DND-41 (cell line): ENCODE measurements around the gene PARN.

ENCODE experiments used
- CTCF ChIP-seq: IDR thresholded peaks from 2 replicates; pipeline ENCODE4 v1.5.1; 2012; ENCODE audit warnings: borderline replicate concordance, low read length, moderate library complexity, mild to moderate bottlenecking; ENCODE audit not compliant: poor library complexity, severe bottlenecking; ENCODE audit errors: extremely low read depth
- EZH2 ChIP-seq: IDR thresholded peaks from 3 replicates; pipeline ENCODE4 v1.6.1; 2012; ENCODE audit warnings: borderline replicate concordance, low read depth, mild to moderate bottlenecking, moderate library complexity, low read length, inconsistent platforms; ENCODE audit not compliant: severe bottlenecking

GRCh38 chr16:14473488-14473887 lies 156.6 kb downstream of the PARN start:
- TF ChIP-seq CTCF (no peak), EZH2 (no peak)
